Omental fat pad (tissue), 4 donors: Measurements from ENCODE around the gene PRPF31. TPM values are rescaled to one million over a fixed set of nuclear protein-coding genes. Genes with fewer than 3 reads are reported as not detected.

Experiments used
- ATAC-seq: fragments of 150-250 bp; one replicate; pipeline ENCODE4 v1.9.1; 2016; ENCODE audit warnings: mild to moderate bottlenecking, moderate library complexity; ENCODE audit not compliant: low FRiP score
- DNase-seq: peaks from one replicate; pipeline ENCODE4 v3.0.0-alpha.2; 2019; ENCODE audit warnings: low spot score
- total RNA-seq, 4 donors: library from RNA; depleted of rRNA; stranded (reverse); fragments of >200 nt; gene quantifications; one replicate each; pipeline ENCODE4 v1.1.0, GENCODE V29; 2016
- TF ChIP-seq, protein P1 (sequence below), 3 donors: fragments of 450-650 bp; IDR thresholded peaks; one replicate each; pipeline ENCODE4 v1.5.1; 2016 to 2017; ENCODE audit warnings: antibody characterized with exemption in 3 of 3, mild to moderate bottlenecking in 3 of 3, moderate library complexity in 2 of 3

Gene PRPF31
- total RNA-seq, 4 donors from 2014 or later = 33.8 to 50.1 (median 39.7) TPM

DNA sequence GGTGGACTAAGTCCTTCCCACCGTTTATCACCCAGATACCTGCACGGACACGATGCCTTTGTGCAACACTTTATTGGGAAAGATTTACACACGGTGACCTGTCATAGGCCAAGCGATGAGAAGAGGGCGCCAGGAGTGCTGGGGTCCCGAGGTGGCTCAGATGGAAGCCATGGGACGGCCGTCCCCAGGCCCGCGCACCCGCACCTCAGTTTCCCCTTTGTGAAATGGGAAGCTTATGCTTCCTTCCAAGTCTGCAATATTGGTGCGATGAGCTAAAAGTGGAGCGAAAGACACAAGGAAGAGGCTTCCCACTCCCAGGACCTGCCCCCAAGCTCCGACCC, 57.8 kb downstream of the PRPF31 start:
- ATAC-seq (no peak), DNase-seq (no peak)
- TF ChIP-seq, protein P1, sequence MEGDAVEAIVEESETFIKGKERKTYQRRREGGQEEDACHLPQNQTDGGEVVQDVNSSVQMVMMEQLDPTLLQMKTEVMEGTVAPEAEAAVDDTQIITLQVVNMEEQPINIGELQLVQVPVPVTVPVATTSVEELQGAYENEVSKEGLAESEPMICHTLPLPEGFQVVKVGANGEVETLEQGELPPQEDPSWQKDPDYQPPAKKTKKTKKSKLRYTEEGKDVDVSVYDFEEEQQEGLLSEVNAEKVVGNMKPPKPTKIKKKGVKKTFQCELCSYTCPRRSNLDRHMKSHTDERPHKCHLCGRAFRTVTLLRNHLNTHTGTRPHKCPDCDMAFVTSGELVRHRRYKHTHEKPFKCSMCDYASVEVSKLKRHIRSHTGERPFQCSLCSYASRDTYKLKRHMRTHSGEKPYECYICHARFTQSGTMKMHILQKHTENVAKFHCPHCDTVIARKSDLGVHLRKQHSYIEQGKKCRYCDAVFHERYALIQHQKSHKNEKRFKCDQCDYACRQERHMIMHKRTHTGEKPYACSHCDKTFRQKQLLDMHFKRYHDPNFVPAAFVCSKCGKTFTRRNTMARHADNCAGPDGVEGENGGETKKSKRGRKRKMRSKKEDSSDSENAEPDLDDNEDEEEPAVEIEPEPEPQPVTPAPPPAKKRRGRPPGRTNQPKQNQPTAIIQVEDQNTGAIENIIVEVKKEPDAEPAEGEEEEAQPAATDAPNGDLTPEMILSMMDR (IDR thresholded peaks at IDR 0.05) = no peak

DNA sequence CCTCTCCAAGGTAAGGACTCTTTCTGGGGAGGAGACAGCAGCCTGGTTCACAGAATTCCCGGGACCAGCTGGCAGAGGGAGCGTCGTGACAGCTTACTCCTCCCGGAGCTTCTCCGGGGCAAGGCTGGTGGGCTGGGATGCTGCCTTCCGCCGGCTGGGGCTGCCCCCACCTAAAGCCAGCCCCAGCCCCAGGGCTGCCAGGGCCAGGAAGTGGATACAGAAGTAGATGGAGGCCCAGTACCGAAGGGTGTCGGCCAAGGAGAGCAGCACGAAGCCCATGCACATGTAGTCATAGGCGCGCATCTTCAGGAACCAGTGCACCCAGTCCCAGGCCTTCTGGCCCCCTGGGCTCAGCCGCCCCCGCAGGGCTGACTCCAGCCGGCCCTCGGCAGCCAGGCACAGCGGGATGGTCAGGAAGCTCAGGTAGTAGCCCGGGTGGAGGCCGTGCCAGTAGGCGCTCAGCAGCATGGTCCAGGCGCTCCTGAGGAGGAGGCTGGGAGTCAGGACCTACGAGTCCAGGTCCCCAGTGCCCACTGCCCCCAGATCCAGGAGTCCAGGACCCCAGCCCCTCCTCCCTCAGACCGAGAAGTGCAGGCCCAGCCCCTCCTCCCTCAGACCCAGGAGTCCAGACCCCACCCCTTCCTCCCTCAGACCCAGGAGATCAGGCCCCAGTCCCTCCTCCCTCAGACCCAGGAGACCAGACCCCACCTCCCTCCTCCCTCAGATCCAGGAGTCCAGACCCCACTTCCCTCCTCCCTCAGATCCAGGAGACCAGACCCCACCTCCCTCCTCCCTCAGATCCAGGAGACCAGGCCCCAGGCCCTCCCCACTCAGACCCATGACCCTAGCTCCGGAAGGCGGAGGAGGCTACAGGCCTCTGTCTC, 58.6 kb downstream of the PRPF31 start:
- DNase-seq (no peak), ATAC-seq (no peak)
- TF ChIP-seq, protein P1 (IDR thresholded peaks at IDR 0.05) = no peak

DNA sequence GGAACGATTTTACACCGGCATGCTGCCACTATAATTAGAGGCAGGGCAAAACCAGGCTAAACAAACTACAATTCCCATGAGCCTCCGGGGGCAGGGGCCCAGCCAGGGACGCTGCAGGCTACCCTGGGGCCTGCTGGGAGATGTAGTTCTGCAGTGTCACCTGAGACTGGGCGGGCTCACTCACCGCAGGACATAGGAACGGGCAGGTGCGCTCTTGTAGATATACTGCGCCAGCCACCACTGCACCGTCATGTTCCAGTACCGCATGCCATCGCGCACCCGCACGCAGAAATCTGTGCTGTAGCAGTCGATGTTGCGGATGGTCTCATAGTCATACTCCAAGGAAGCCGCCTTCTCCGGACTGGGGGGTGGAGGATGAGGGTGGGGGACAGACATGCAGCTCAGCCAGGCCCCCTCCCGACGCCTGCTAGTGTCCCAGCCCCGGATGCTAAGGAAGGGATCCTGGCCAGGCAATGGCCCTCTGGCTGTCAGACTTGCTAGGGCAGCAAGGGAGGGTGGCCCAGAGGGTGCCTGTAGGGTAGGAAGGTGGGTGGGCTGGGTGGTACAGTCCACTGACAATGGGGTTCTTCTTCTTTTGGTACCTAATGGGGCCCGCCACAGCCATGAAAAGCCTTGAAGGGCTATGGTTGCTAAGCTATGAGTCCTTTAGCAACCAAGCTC, 63.2 kb downstream of the PRPF31 start:
- no peak for ATAC-seq
- DNase-seq = no peak
- TF ChIP-seq, protein P1 (IDR thresholded peaks at IDR 0.05) = no peak

DNA sequence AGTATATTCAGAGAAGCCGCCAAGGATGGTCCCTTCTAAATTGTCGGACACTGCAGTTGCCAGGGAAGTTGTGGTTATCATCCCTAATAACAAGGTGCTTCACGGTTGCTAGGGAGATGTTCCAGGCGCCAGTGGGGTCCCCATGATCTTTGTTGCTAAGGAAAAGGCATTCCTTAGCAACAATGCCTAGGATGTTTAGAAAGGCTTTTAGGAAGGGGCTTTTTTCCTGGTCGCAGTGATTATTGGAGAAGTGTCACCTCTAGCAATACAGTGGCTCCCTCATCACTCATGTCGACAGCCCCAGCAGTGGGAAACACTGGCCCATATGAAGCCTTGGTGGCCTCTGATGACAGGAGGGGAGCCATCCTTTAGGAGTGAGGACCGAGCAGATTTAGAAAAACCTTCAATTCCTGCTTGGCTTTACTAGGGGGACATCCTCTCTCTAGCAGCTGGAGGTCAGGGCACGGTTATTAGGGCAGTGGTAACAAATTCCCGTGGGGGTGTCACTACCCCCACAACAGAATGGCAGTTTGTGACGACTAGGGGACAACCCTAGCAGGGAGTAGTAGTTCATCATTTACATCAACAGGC, 63.8 kb downstream of the PRPF31 start:
- no peak for ATAC-seq
- TF ChIP-seq, protein P1 (IDR thresholded peaks at IDR 0.05) = no peak
- no peak for DNase-seq

DNA sequence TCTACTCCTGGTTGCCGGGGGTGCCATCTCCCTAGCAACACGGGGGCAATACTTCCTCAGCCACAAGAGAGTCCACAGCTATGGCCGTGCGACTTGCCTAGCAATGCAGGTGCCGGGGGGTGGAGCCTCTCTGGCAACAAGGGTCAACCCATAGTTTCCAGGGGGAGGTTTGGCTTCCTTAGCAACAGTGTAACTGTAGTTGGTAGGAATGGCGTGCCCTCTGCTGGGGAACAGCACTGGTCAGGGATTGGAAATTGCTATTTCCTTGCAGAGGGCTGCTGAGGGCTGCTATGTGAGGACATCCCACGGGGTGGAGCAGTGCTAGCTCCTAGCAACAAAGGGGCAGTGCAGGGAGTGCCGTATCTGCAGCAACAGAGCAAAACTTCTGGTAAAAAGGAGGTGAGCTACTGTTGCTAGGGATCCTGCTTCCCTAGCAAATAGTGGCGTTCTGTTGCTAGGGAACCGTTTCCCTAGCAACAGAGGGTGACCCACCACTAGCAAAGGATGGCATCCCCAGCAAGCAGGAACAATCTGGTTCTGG, 64.4 kb downstream of the PRPF31 start:
- ATAC-seq (no peak), DNase-seq (no peak)
- TF ChIP-seq, protein P1 (IDR thresholded peaks at IDR 0.05) = no peak

DNA sequence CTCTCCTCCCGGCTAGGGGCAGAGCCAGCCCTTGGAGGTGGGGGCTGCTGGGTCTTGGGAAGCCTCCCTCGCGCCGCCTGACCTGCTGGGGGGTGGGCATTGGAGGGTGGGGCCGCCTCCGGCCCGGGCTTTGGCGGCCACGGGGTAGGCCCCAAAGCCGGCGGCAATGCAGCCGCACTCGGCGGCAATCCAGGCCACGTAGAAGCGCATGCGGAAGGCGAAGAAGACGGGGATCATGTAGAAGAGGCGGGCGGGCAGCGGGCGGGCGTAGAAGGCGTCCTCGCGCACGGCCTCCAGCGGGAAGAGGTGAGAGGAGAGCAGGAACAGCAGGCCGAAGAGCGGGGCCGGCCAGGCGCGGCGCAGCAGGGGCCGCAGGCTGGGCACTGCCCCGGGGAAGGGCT, 65.1 kb downstream of the PRPF31 start:
- DNase-seq (no peak), ATAC-seq (no peak)
- TF ChIP-seq, protein P1 (IDR thresholded peaks at IDR 0.05) = no peak

Other genes starting within 250 kb of the PRPF31 start
- gene MYADM, start 247.9 kb upstream of the PRPF31 start, total RNA-seq = 100 to 1,000 TPM in 2 of 4 donors, 10 to 100 TPM in 2; 50.6 to 346 (median 97.8) TPM
- not detected for gene PRKCG, start 233.6 kb upstream of the PRPF31 start, total RNA-seq
- gene CACNG7, start 206.5 kb upstream of the PRPF31 start, total RNA-seq = not detected
- not detected for gene CACNG8, start 152.8 kb upstream of the PRPF31 start, total RNA-seq
- gene CACNG6, start 124.1 kb upstream of the PRPF31 start, total RNA-seq = not detected
- not detected for gene VSTM1, start 51.9 kb upstream of the PRPF31 start, total RNA-seq
- not detected for gene TARM1, start 34.4 kb upstream of the PRPF31 start, total RNA-seq
- gene OSCAR, start 15.0 kb upstream of the PRPF31 start, total RNA-seq = 1 to 10 TPM; 1.3 to 8.3 (median 5.5) TPM
- 10 to 100 TPM in 3 of 4 donors, 1 to 10 TPM in 1; 7.1 to 33.0 (median 28.6) TPM for gene NDUFA3, start 12.9 kb upstream of the PRPF31 start, total RNA-seq
- 10 to 100 TPM in 3 of 4 donors, 1 to 10 TPM in 1; 9.7 to 19.9 (median 15.6) TPM for gene TFPT, start 97 bp upstream of the PRPF31 start, total RNA-seq
- gene CNOT3, start 22.0 kb downstream of the PRPF31 start, total RNA-seq = 10 to 100 TPM; 13.4 to 24.4 (median 19.0) TPM
- 10 to 100 TPM in 1 of 4 donors, 1 to 10 TPM in 3; 5.3 to 12.3 (median 7.4) TPM for gene LENG1, start 44.0 kb downstream of the PRPF31 start, total RNA-seq
- gene TMC4, start 57.4 kb downstream of the PRPF31 start, total RNA-seq = 1 to 10 TPM in 3 of 4 donors, not detected in 1; 1.2 to 4.1 (median 1.6) TPM
- gene MBOAT7, start 73.8 kb downstream of the PRPF31 start, total RNA-seq = 10 to 100 TPM; 21.0 to 72.4 (median 32.7) TPM
- gene TSEN34, start 75.6 kb downstream of the PRPF31 start, total RNA-seq = 10 to 100 TPM; 36.1 to 49.3 (median 40.3) TPM
- gene RPS9, start 85.1 kb downstream of the PRPF31 start, total RNA-seq = 1,000 to 10,000 TPM; 1,567 to 2,105 (median 1,838) TPM
- 100 to 1,000 TPM in 1 of 4 donors, 10 to 100 TPM in 3; 11.7 to 135 (median 71.5) TPM for gene LILRB3, start 107.3 kb downstream of the PRPF31 start, total RNA-seq
- 10 to 100 TPM in 1 of 4 donors, 1 to 10 TPM in 3; 2.1 to 13.6 (median 7.3) TPM for gene LILRA6, start 127.0 kb downstream of the PRPF31 start, total RNA-seq
- 10 to 100 TPM; 24.0 to 75.5 (median 39.4) TPM for gene LILRB5, start 141.5 kb downstream of the PRPF31 start, total RNA-seq
- 10 to 100 TPM in 2 of 4 donors, 1 to 10 TPM in 2; 3.5 to 15.4 (median 10.1) TPM for gene LILRB2, start 165.4 kb downstream of the PRPF31 start, total RNA-seq
- 10 to 100 TPM in 1 of 4 donors, 1 to 10 TPM in 3; 3.7 to 13.2 (median 7.8) TPM for gene LILRA5, start 197.4 kb downstream of the PRPF31 start, total RNA-seq
- gene LILRA4, start 223.4 kb downstream of the PRPF31 start, total RNA-seq = under 1 TPM in 1 of 4 donors, not detected in 3; 0.56 TPM
- 10 to 100 TPM; 24.3 to 82.5 (median 37.0) TPM for gene LAIR1, start 249.2 kb downstream of the PRPF31 start, total RNA-seq